Breast epithelium (tissue), 3 donors: ENCODE results near the gene SRRM4.

Experiments used
- POLR2A ChIP-seq: fragments of 450-650 bp; IDR thresholded peaks from one replicate; pipeline ENCODE4 v1.6.1; 2016; ENCODE audit warnings: antibody characterized with exemption, mild to moderate bottlenecking, moderate library complexity
- POLR2AphosphoS5 ChIP-seq, 3 donors: sonication (generic); formaldehyde crosslinking; IDR thresholded peaks; one replicate each; pipeline ENCODE4 v1.6.1; 2017; ENCODE audit warnings: antibody characterized with exemption in 3 of 3
- TF ChIP-seq, protein P1 (sequence below), 3 donors: fragments of 450-650 bp; IDR thresholded peaks; one replicate each; pipeline ENCODE4 v1.5.1; 2016 to 2017; ENCODE audit warnings: antibody characterized with exemption in 3 of 3, mild to moderate bottlenecking in 3 of 3, moderate library complexity in 3 of 3

DNA sequence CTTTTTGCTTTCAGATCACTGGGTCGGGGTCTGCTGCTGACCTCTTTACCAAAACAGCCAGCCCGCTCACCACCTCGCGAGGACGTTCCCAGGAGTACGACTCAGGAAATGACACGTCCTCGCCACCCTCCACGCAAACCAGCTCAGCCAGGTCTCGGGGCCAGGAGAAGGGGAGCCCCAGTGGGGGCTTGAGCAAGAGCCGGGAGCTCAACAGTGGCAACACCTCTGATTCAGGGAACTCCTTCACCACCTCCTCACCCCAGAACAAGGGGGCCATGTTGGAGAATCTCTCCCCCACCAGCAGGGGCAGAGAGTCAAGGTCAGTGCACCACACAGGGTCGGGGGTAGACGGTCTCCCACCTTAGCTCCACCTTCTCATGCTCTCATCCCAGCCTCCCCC lies 164.0 kb downstream of the SRRM4 start:
- TF ChIP-seq, protein P1, sequence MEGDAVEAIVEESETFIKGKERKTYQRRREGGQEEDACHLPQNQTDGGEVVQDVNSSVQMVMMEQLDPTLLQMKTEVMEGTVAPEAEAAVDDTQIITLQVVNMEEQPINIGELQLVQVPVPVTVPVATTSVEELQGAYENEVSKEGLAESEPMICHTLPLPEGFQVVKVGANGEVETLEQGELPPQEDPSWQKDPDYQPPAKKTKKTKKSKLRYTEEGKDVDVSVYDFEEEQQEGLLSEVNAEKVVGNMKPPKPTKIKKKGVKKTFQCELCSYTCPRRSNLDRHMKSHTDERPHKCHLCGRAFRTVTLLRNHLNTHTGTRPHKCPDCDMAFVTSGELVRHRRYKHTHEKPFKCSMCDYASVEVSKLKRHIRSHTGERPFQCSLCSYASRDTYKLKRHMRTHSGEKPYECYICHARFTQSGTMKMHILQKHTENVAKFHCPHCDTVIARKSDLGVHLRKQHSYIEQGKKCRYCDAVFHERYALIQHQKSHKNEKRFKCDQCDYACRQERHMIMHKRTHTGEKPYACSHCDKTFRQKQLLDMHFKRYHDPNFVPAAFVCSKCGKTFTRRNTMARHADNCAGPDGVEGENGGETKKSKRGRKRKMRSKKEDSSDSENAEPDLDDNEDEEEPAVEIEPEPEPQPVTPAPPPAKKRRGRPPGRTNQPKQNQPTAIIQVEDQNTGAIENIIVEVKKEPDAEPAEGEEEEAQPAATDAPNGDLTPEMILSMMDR (IDR thresholded peaks at IDR 0.05), result no peak
- no peak for TF ChIP-seq POLR2A
- no peak for TF ChIP-seq POLR2AphosphoS5 (IDR thresholded peaks at IDR 0.05)
